SU-DHL-6 (cell line): Measurements from ENCODE around the gene UNC13B.

Experiments used
- H2AFZ ChIP-seq: fragments of 200-600 bp; sonication (generic); 2 replicates; pipeline ENCODE4 v1.6.1; 2014; ENCODE audit warnings: low read depth, mild to moderate bottlenecking, moderate library complexity, mixed read lengths, antibody characterized with exemption, low read length; ENCODE audit not compliant: severe bottlenecking
- H3F3A ChIP-seq: fragments of 200-600 bp; shearing (Covaris generic); 2 replicates; pipeline ENCODE4 v1.6.0; 2016; ENCODE audit warnings: antibody characterized with exemption, mild to moderate bottlenecking; ENCODE audit not compliant: insufficient read depth
- H3K27ac ChIP-seq: fragments of 200-600 bp; sonication (generic); 2 replicates; pipeline ENCODE4 v1.5.1; 2016; ENCODE audit warnings: low read depth, mild to moderate bottlenecking, low read length, moderate library complexity, mixed read lengths
- H3K27me3 ChIP-seq: fragments of 200-600 bp; sonication (generic), shearing (Covaris generic); 2 replicates; pipeline ENCODE4 v1.6.0; 2014; ENCODE audit warnings: mild to moderate bottlenecking, low read length
- H3K36me3 ChIP-seq: fragments of 200-600 bp; sonication (generic); 2 replicates; pipeline ENCODE4 v1.6.1; 2014; ENCODE audit warnings: mild to moderate bottlenecking, low read length, mixed read lengths
- H3K4me2 ChIP-seq: fragments of 300-600, 200-600 bp; shearing (Covaris generic), sonication (generic); 2 replicates; pipeline ENCODE4 v1.6.0; 2014; ENCODE audit warnings: low read length, low read depth, mild to moderate bottlenecking; ENCODE audit not compliant: poor library complexity, severe bottlenecking
- H3K4me3 ChIP-seq: fragments of 200-600 bp; sonication (generic); 2 replicates; pipeline ENCODE4 v1.5.1; 2014; ENCODE audit warnings: antibody characterized with exemption, low read length, mild to moderate bottlenecking, mixed read lengths; ENCODE audit not compliant: insufficient read depth, poor library complexity, severe bottlenecking
- H3K79me2 ChIP-seq: fragments of 200-600 bp; sonication (generic); 2 replicates; pipeline ENCODE4 v1.6.1; 2014; ENCODE audit warnings: mild to moderate bottlenecking, low read length, moderate library complexity; ENCODE audit not compliant: insufficient read depth
- H3K9ac ChIP-seq: fragments of 200-600 bp; sonication (generic); 2 replicates; pipeline ENCODE4 v1.7.0; 2014; ENCODE audit warnings: mild to moderate bottlenecking, low read length
- H3K9me2 ChIP-seq: fragments of 200-600 bp; sonication (generic); replicated peaks from 2 replicates; pipeline ENCODE4 v1.6.1; 2014; ENCODE audit warnings: low read length; ENCODE audit not compliant: insufficient read depth
- H3K9me3 ChIP-seq: fragments of 200-600 bp; sonication (generic); 2 replicates; pipeline ENCODE4 v1.6.1; 2014; ENCODE audit warnings: low read length, mixed read lengths; ENCODE audit not compliant: insufficient read depth
- H4K20me1 ChIP-seq: fragments of 200-600 bp; sonication (generic); 2 replicates; pipeline ENCODE4 v1.6.1; 2014; ENCODE audit warnings: low read depth, mild to moderate bottlenecking, antibody characterized with exemption, low read length, moderate library complexity, mixed read lengths
- EZH2phosphoT487 ChIP-seq: fragments of 200-600 bp; sonication (generic), shearing (Covaris generic); conservative IDR thresholded peaks from 2 replicates; pipeline ENCODE4 v1.6.1; 2018; ENCODE audit warnings: mild to moderate bottlenecking, antibody characterized with exemption, low read length, moderate library complexity, mixed read lengths
- TF ChIP-seq, protein P1 (sequence below): fragments of 200-600 bp; sonication (generic); IDR thresholded peaks from one replicate; pipeline ENCODE4 v1.5.1; 2017; ENCODE audit warnings: antibody characterized with exemption, mild to moderate bottlenecking, low read length, moderate library complexity; ENCODE audit not compliant: insufficient read depth, poor library complexity, severe bottlenecking

Gene UNC13B

DNA sequence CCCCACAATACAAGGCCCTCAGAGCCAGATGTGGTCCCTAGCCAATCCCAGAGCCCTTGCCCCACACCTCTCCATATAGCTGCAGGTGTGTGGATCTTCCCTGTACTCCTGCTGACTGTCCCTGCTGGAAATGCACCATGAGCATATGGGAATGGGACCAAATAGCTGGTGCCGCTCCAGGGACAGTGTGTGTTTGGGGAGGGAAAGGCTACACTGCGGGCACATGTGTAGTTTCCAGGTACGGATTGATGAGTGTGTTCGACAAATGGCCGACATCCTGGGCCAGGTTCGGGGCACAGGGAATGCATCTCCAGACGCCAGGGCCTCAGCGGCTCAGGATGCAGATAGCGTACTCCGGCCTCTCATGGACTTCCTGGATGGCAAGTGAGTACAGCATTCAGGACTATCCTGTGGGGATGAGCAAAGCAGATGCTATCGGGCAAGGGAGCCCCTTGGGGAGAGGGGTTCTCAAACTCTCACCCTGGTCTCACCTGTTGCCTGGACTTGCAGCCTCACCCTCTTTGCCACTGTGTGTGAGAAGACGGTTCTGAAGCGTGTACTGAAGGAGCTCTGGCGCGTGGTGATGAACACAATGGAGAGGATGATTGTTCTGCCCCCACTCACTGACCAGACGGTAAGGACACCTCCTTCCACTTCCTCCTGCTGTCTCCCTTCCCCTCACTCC is 237.0 kb downstream of the UNC13B start:
- H3F3A ChIP-seq = no peaks in the 10 kb centered on the region
- H2AFZ ChIP-seq = no peak overlapping the region
- no peak overlapping the region for H3K4me2 ChIP-seq
- H3K4me3 ChIP-seq = no peak overlapping the region
- no peaks in the 10 kb centered on the region for H4K20me1 ChIP-seq
- no peak overlapping the region for H3K27ac ChIP-seq
- no peaks in the 10 kb centered on the region for H3K79me2 ChIP-seq
- TF ChIP-seq, protein P1, sequence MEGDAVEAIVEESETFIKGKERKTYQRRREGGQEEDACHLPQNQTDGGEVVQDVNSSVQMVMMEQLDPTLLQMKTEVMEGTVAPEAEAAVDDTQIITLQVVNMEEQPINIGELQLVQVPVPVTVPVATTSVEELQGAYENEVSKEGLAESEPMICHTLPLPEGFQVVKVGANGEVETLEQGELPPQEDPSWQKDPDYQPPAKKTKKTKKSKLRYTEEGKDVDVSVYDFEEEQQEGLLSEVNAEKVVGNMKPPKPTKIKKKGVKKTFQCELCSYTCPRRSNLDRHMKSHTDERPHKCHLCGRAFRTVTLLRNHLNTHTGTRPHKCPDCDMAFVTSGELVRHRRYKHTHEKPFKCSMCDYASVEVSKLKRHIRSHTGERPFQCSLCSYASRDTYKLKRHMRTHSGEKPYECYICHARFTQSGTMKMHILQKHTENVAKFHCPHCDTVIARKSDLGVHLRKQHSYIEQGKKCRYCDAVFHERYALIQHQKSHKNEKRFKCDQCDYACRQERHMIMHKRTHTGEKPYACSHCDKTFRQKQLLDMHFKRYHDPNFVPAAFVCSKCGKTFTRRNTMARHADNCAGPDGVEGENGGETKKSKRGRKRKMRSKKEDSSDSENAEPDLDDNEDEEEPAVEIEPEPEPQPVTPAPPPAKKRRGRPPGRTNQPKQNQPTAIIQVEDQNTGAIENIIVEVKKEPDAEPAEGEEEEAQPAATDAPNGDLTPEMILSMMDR = no peak
- no peak for TF ChIP-seq EZH2phosphoT487
- H3K9ac ChIP-seq = no peak overlapping the region
- H3K27me3 ChIP-seq = no peaks in the 10 kb centered on the region
- H3K9me2 ChIP-seq = no peaks in the 10 kb centered on the region
- H3K36me3 ChIP-seq = no peaks in the 10 kb centered on the region
- H3K9me3 ChIP-seq = no peaks in the 10 kb centered on the region

DNA sequence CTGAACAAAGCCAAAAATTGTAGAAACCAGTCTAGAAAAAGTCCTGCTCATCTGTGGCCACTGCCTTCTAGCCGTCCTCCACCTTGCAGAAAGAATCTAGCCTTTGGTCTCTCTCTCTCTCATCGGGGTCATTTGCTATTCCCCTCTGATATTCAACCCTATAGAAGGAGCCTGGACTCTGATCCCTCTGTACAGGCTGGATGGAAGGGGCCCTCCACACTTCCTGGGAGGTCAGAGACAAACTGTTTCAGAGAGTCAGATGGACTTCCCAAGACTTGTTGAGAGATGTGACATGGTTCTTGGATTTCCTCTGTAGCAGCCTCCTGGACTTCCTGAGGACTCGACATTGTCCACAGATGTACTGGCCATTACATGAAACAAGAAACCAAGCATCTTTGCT is 243.1 kb downstream of the UNC13B start:
- Histone ChIP-seq H3K4me3 (no peak overlapping the region), H3K36me3 (no peaks in the 10 kb centered on the region), H3K27ac (no peak overlapping the region), H3K79me2 (no peaks in the 10 kb centered on the region), H3K27me3 (no peaks in the 10 kb centered on the region), H3K9me3 (no peaks in the 10 kb centered on the region), H3K4me2 (no peak overlapping the region), H3K9ac (no peak overlapping the region), H3F3A (no peaks in the 10 kb centered on the region), H4K20me1 (no peaks in the 10 kb centered on the region), H2AFZ (no peak overlapping the region), H3K9me2 (no peaks in the 10 kb centered on the region)
- TF ChIP-seq, protein P1 = no peak
- TF ChIP-seq EZH2phosphoT487 = no peak

DNA sequence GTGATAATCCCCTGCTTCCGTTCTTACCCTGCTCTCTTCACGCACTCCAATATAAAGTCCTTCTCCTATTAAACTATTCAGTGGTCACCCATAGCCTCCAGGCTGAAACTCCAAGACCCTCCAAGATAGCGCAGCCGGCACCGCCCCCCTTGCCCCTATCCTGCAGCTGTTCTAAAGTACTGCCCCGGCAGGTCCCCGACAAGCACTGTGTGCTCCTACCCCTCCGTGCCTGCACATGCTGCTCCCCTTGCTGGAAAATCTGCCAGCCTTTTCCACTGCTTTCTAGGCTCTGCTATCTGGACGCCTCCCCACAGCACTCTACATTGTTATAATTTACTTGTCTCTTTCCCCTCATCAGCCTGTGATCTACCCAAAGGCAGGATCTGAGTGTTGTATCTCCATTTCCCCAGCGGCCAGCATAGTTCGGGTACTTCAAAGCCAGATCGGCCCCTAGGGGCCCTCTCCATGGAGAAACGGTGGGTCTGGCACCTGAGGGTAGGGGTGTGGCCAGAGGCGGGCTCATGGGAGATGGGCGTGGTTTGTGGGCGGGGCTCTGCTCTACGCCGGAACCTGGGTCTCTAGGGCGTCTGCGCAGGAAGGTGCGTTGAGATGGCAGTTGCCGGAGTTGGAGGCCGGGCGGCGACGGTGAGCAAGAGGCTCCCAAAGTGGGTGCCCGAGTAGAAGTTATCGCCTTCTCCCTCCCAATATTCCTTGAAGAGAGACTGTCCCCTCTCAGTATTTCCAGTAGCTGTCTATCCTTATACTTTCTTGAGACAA is 244.6 kb downstream of the UNC13B start:
- H3K4me3 ChIP-seq = no peak overlapping the region
- no peak overlapping the region for H3K4me2 ChIP-seq
- no peaks in the 10 kb centered on the region for H3K27me3 ChIP-seq
- H4K20me1 ChIP-seq = no peaks in the 10 kb centered on the region
- TF ChIP-seq, protein P1 = no peak
- no peak for TF ChIP-seq EZH2phosphoT487
- no peaks in the 10 kb centered on the region for H3K36me3 ChIP-seq
- H3K9me3 ChIP-seq = no peaks in the 10 kb centered on the region
- H2AFZ ChIP-seq = no peak overlapping the region
- no peaks in the 10 kb centered on the region for H3F3A ChIP-seq
- no peaks in the 10 kb centered on the region for H3K9me2 ChIP-seq
- H3K79me2 ChIP-seq = no peaks in the 10 kb centered on the region
- no peak overlapping the region for H3K9ac ChIP-seq
- no peak overlapping the region for H3K27ac ChIP-seq
